ENCODE data around the gene FAF1. TPM values are rescaled to one million over a fixed set of nuclear protein-coding genes. Genes with fewer than 3 reads are reported as not detected.

Gene FAF1
- total and polyA plus RNA-seq, 9 of the 15 experiments (the other 6 are each of a cell fraction or from before 2014, with no cell fraction given), result 48.7 to 225 (median 118) TPM

DNA sequence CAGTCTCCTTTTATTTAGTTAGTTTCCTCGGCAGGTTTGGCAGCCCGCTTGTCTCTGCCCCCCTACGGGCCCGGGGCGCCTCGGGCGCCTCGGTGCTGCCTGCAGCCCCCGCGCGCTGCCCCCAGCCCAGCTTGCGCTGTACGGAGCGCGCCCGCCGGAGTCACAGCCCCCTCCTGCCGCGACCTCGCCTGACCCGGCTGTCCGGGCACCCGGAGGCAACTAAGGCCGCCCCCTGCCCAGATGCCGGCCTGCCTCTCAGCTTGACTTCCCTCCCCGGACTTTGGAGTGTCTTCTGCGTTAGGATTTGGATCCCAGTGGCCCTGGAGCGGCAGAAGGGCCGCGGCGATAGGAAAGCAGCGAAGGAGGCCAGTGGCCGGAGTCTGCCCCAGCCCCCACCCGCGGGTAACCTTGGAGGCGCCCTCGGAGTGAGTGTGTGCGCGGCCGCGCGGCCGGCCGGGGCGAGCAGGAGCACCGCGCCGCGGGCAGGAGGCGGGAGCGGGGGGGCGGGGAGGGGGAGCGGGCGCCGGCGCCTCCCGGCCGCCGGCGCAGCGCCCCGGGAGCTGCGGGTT lies 17.6 kb upstream of the FAF1 start (continued):
- TF ChIP-seq KAT7 (CRISPR knock-in tag; IDR thresholded peaks at IDR 0.05; ENCODE audit: borderline replicate concordance) (0 out of 2 replicates have a peak, but pooled peaks have one; percentile 14), CTBP1 (IDR thresholded peaks at IDR 0.05; ENCODE audit: borderline replicate concordance) (0 out of 2 replicates have a peak, but pooled peaks have one; percentile 44), TBP (optimal IDR thresholded peaks at IDR 0.05; ENCODE audit: low read depth, low read length) (peak; percentile 56), ZC3H8 (IDR thresholded peaks at IDR 0.05) (no peak), CEBPB (tag; IDR thresholded peaks at IDR 0.05) (no peak), ZNF41 (CRISPR knock-in tag; conservative IDR thresholded peaks at IDR 0.05) (no peak), CHD1 (IDR thresholded peaks at IDR 0.05; ENCODE audit: low read length) (peak; percentile 27), RBM17 (IDR thresholded peaks at IDR 0.05; ENCODE audit: borderline replicate concordance, low read depth, low read length) (no peak), RUNX1 (IDR thresholded peaks at IDR 0.05; ENCODE audit: low read depth) (no peak), ZNF561 (CRISPR knock-in tag; conservative IDR thresholded peaks at IDR 0.05) (no peak), HIVEP1 (CRISPR knock-in tag; IDR thresholded peaks at IDR 0.05) (no peak), TOE1 (IDR thresholded peaks at IDR 0.05; ENCODE audit: borderline replicate concordance) (peak; percentile 23; the same call in 1 of the 2 replicates), TOE1 (CRISPR knock-in tag; IDR thresholded peaks at IDR 0.05; ENCODE audit: borderline replicate concordance, low read depth) (no peak), KLF1 (tag; IDR thresholded peaks at IDR 0.05) (no peak), SIX5 (IDR thresholded peaks at IDR 0.05; ENCODE audit: borderline replicate concordance in 1 of 2, insufficient read depth in 1 of 2, low read depth in 1 of 2, low read length in 2 of 2) (no peak), SAFB2 (IDR thresholded peaks at IDR 0.05; ENCODE audit: borderline replicate concordance, low read depth, low read length, severe bottlenecking) (no peak), MCM3 (IDR thresholded peaks at IDR 0.05) (no peak), ETV5 (CRISPR knock-in tag; IDR thresholded peaks at IDR 0.05; ENCODE audit: low read depth) (no peak; the same call in 1 of the 2 replicates), ZNF436 (CRISPR knock-in tag; IDR thresholded peaks at IDR 0.05) (no peak; the same call in 1 of the 2 replicates), GATAD2B (IDR thresholded peaks at IDR 0.05; ENCODE audit: borderline replicate concordance) (peak; percentile 68)
- TF ChIP-seq, protein P1, sequence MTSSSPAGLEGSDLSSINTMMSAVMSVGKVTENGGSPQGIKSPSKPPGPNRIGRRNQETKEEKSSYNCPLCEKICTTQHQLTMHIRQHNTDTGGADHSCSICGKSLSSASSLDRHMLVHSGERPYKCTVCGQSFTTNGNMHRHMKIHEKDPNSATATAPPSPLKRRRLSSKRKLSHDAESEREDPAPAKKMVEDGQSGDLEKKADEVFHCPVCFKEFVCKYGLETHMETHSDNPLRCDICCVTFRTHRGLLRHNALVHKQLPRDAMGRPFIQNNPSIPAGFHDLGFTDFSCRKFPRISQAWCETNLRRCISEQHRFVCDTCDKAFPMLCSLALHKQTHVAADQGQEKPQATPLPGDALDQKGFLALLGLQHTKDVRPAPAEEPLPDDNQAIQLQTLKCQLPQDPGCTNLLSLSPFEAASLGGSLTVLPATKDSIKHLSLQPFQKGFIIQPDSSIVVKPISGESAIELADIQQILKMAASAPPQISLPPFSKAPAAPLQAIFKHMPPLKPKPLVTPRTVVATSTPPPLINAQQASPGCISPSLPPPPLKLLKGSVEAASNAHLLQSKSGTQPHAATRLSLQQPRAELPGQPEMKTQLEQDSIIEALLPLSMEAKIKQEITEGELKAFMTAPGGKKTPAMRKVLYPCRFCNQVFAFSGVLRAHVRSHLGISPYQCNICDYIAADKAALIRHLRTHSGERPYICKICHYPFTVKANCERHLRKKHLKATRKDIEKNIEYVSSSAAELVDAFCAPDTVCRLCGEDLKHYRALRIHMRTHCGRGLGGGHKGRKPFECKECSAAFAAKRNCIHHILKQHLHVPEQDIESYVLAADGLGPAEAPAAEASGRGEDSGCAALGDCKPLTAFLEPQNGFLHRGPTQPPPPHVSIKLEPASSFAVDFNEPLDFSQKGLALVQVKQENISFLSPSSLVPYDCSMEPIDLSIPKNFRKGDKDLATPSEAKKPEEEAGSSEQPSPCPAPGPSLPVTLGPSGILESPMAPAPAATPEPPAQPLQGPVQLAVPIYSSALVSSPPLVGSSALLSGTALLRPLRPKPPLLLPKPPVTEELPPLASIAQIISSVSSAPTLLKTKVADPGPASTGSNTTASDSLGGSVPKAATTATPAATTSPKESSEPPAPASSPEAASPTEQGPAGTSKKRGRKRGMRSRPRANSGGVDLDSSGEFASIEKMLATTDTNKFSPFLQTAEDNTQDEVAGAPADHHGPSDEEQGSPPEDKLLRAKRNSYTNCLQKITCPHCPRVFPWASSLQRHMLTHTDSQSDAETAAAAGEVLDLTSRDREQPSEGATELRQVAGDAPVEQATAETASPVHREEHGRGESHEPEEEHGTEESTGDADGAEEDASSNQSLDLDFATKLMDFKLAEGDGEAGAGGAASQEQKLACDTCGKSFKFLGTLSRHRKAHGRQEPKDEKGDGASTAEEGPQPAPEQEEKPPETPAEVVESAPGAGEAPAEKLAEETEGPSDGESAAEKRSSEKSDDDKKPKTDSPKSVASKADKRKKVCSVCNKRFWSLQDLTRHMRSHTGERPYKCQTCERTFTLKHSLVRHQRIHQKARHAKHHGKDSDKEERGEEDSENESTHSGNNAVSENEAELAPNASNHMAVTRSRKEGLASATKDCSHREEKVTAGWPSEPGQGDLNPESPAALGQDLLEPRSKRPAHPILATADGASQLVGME (CRISPR knock-in tag; IDR thresholded peaks at IDR 0.05), result no peak; the same call in 1 of the 2 replicates
- TF ChIP-seq, protein P2, sequence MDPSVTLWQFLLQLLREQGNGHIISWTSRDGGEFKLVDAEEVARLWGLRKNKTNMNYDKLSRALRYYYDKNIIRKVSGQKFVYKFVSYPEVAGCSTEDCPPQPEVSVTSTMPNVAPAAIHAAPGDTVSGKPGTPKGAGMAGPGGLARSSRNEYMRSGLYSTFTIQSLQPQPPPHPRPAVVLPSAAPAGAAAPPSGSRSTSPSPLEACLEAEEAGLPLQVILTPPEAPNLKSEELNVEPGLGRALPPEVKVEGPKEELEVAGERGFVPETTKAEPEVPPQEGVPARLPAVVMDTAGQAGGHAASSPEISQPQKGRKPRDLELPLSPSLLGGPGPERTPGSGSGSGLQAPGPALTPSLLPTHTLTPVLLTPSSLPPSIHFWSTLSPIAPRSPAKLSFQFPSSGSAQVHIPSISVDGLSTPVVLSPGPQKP (CRISPR knock-in tag; IDR thresholded peaks at IDR 0.05), result no peak
- TF ChIP-seq, protein P3, sequence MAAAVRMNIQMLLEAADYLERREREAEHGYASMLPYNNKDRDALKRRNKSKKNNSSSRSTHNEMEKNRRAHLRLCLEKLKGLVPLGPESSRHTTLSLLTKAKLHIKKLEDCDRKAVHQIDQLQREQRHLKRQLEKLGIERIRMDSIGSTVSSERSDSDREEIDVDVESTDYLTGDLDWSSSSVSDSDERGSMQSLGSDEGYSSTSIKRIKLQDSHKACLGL (CRISPR knock-in tag; IDR thresholded peaks at IDR 0.05; ENCODE audit: borderline replicate concordance, poor library complexity, severe bottlenecking), result no peak

Measured in K562 (cell line).